KBM-7 (cell line): ENCODE measurements around the gene MYO15B.
A peak's percentile ranks its signal among the peaks of the same experiment; 100 is the strongest.

Experiments
- DNase-seq: peaks from one replicate; pipeline ENCODE4 v3.0.0-alpha.2; 2015
- in situ Hi-C: fragments of 300-500 bp; cut with MboI; formaldehyde crosslinking; loops from 2 replicates; pipeline ENCODE4 v1.14.3; 2020; ENCODE audit warnings: low sequenced_read_pairs, low pct_unique_long_range_greater_than_20kb, mixed read lengths

MYO15B gene

GRCh38 chr17:75557852-75558665, 29.5 kb upstream of the MYO15B start:
- in situ Hi-C loops: no loop called here
- no peak for DNase-seq

GRCh38 chr17:75558666-75559530, 28.7 kb upstream of the MYO15B start:
- in situ Hi-C loops: no loop called here
- DNase-seq: no peak

GRCh38 chr17:75559958-75560533, 27.6 kb upstream of the MYO15B start:
- DNase-seq: no peak
- in situ Hi-C loops: no loop called here

- no peak for DNase-seq
- in situ Hi-C loops: no loop called here
Measured at GRCh38 chr17:75561927-75562603, 25.5 kb upstream of the MYO15B start.

GRCh38 chr17:75563063-75563758, 24.4 kb upstream of the MYO15B start:
- in situ Hi-C loops: no loop called here
- DNase-seq: no peak

GRCh38 chr17:75564195-75564594, 23.4 kb upstream of the MYO15B start:
- DNase-seq: no peak
- in situ Hi-C loops: no loop called here

GRCh38 chr17:75565066-75565465, 22.5 kb upstream of the MYO15B start:
- in situ Hi-C loops: no loop called here
- no peak for DNase-seq

- no peak for DNase-seq
- in situ Hi-C loops: no loop called here
Measured at GRCh38 chr17:75565618-75566017, 22.0 kb upstream of the MYO15B start.

- in situ Hi-C loops: no loop called here
- no peak for DNase-seq
Measured at GRCh38 chr17:75566416-75566815, 21.2 kb upstream of the MYO15B start.

- no peak for DNase-seq
Measured at GRCh38 chr17:75566834-75567233, 20.8 kb upstream of the MYO15B start.

GRCh38 chr17:75568412-75569255, 19.0 kb upstream of the MYO15B start:
- no peak for DNase-seq
- in situ Hi-C loops: no loop called here

More at GRCh38 chr17:75566834-75567233, 20.8 kb upstream of the MYO15B start:
- in situ Hi-C loops: no loop called here

GRCh38 chr17:75570034-75570676, 17.4 kb upstream of the MYO15B start:
- in situ Hi-C loops: no loop called here
- DNase-seq: no peak

GRCh38 chr17:75570772-75571171, 16.8 kb upstream of the MYO15B start:
- in situ Hi-C loops: no loop called here
- DNase-seq: no peak

GRCh38 chr17:75571197-75571884, 16.3 kb upstream of the MYO15B start:
- in situ Hi-C loops: no loop called here
- DNase-seq: peak; percentile 91

- in situ Hi-C loops: no loop called here
Measured at GRCh38 chr17:75571885-75572215, 15.8 kb upstream of the MYO15B start.

GRCh38 chr17:75572713-75573539, 14.7 kb upstream of the MYO15B start:
- in situ Hi-C loops: no loop called here
- no peak for DNase-seq

More at GRCh38 chr17:75571885-75572215, 15.8 kb upstream of the MYO15B start:
- no peak for DNase-seq
